Stimulated activated CD4-positive, alpha-beta T cell treated with anti-CD3 and anti-CD28 coated beads, TNF-alpha, amount 100 ng/mL, for 1 hour (primary cell): ENCODE measurements around the gene SLC22A7.
"Not testable (repeated sequence)": the region's sequence is repeated elsewhere in the genome, so short reads cannot be mapped to it uniquely, and the experiment has no call there.

ENCODE experiments used
- DNase-seq, 3 donors: peaks; one replicate each; pipeline ENCODE4 v3.0.0-alpha.2; 2020; ENCODE audit warnings: low read depth in 3 of 3, low spot score in 1 of 3

Gene SLC22A7

DNA sequence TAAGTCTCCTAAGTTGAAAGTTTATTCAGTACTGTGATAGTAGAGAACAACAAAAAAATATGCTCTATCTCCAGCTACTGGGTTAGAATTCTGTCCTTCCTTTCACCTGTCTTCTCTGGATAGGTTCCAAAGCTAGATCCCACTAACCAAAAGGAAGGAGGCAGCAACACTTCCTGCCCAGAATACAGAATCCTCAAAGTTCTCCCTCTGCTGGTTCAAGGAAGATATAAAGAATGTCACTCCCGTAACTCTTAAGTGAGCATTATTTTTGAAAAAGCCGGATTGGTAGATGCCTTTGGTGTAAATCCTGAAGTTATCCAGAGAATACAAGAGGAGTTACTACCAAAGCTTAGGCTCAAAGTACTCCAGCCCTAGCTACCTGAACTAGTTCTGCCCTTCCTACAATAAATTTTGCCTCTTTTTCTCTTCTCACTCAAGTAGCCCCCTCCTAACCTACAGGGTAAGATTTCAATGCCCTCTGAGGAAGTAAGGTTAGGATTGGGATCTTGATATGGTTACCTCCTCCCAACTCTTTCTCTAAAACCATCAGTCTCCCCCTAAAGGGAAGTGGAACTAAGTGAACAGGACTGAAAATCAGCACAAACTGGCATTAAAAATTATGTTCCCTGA, 36.5 kb downstream of the SLC22A7 start:
- no peak for DNase-seq

DNA sequence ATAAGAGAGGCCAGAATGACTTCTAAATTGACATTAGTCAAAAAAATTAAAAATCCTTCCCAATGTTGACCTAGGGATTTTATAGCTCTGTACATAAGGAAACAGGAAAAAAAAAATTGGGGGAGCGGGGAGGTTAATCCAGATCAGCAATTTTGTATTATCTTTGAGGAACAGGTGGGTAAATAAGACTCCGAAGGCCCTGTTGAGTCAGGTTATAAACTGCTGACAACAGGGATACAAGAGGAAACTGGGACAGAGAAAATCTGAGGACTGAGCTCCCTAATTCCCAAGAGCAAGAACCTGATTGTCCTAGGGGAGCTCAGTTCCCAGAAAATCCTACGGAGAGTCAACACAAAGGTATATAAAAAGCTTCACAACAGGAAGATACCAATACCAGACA, 37.4 kb downstream of the SLC22A7 start:
- DNase-seq, result no peak

DNA sequence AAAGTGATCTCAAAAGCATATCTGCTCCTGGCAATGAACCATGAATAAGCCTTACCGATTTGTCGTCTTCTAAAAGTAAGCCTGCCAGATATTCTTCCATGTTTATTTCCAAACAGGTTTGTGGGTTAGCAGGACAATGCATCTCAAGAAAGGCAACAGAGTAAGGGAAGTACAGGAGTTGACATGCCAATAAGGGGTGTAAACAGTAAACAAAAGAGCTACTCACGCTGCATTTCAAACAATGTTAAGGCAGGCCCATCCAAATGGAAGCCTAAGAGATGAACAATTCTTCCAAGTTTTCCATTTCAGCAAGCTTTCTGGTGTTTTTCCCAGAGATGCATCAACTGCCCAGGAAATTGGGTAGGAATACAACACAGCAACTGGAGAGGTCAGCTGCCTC, 38.3 kb downstream of the SLC22A7 start:
- DNase-seq, result no peak

DNA sequence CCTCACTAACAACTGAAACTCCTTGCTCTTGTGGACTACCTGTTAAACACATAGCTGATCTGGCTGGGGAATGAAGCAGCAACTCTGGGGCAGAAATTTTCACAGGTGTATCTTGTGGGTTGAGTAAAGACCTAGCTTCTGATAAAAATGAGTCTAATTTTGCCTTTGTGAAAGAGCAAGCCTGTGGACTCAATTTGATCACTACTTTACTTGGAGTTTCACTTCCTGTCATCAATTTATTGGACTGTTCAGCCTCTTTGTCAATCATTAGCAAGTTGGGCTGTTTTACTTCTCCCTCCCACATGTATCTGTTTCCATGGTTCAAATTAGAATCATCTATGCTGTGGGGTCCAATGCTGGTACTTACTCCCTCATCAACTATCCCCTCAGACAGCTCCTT, 40.2 kb downstream of the SLC22A7 start:
- no peak for DNase-seq

DNA sequence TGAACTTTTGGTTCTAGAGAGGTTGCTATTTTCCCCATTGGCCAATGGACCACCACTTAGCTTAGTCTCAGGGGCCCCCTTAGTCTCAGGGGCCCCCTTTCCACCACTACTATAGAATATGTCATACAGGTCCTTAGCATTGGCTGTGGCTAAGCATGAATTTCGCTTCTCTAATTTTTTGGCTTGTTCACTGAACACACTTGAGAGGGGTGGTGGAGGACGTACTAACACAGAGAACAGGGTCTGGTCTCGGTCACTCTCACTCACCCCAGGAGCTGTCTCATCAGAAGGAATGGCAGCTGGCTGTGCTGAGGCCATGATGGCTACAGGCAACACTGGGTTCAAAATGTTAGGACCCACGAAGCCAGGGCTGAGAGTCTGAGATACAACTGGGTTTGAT, 41.1 kb downstream of the SLC22A7 start:
- DNase-seq, result no peak

DNA sequence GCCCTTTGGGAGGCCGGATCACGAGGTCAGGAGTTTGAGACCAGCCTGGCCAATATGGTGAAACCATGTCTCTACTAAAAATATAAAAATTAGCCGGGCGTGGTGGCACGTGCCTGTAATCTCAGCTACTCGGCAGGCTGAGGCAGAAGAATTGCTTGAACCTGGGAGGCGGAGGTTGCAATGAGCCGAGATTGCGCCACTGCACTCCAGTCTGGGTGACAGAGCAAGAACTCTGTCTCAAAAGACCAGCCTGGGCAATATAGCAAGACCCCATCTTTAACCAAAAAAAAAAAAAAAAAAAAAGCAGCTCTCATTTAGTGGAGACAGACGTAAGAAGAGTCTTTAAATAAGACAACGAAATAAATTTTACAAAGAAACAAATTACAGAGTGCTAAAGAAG, 48.2 kb downstream of the SLC22A7 start:
- not testable (repeated sequence) for DNase-seq

DNA sequence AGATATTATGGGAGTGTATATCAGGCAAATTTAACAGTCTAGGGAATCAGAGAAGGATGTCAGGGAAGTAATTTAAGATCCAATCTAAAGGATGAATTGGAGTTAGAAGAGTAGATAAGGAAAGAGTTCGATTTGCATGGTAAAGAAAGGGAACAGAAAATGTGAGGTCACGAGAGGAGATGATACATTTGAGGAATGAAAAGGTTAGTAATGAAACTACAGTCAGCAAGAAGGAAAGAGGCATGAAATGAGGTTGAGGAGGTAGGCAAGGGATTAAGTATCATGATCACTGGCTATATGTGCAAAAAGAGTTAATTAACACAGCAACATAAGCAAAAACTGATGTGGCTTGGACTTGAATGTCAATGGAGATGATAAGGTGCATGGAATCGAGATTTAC, 49.0 kb downstream of the SLC22A7 start:
- DNase-seq, result no peak

DNA sequence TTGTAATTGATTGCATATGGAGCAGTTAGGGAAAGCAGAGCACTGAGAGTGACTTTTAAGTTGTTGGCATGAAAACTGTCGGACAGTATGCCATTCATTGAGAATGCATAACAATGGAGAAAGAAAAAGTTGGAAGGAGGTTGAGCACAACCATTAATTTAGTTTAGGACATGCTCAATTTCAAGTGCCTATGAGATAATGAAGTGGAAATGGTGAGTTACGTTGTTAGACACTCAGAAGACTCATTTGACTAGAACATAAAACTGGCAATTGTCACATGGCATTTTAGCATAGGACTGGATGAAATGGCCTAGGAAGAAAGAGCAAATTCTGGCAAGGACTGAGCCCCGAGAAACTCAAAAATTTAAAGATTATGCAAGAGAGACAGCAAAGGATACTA, 49.4 kb downstream of the SLC22A7 start:
- no peak for DNase-seq

DNA sequence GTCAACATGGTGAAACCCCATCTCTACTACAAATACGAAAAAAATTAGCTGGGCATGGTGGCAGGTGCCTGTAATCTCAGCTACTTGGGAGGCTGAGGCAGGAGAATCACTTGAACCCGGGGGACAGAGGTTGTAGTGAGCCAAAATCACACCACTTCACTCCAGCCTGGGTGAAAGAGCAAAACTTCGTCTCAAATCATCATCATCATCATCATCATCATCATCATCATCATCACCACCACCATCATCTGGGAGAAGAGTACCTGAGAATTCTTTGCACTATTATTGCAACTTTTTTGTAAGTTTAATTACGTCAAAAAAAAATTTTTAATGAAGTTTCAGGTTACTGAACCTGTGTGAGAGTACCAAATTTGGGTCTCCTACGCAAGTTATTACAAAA, 53.9 kb downstream of the SLC22A7 start:
- DNase-seq, result not testable (repeated sequence)
